GM19463 (cell line): Measurements from ENCODE around the gene G2E3.
A peak's percentile ranks its signal among the peaks of the same experiment; 100 is the strongest.
"Not testable (repeated sequence)": the region's sequence is repeated elsewhere in the genome, so short reads cannot be mapped to it uniquely, and the experiment has no call there.

Experiments used
- ATAC-seq: cut with Tn5 transposase; IDR thresholded peaks from one replicate; pipeline ENCODE4 v1.9.1; 2021; ENCODE audit warnings: mild to moderate bottlenecking, moderate library complexity; ENCODE audit not compliant: unreplicated experiment

G2E3 gene

GRCh38 chr14:30600922-30601918 is 42.3 kb downstream of the G2E3 start:
- no peak for ATAC-seq

- no peak for ATAC-seq
Observed at GRCh38 chr14:30603402-30603801, 44.4 kb downstream of the G2E3 start.

GRCh38 chr14:30604696-30605095 is 45.7 kb downstream of the G2E3 start:
- ATAC-seq = not testable (repeated sequence)

GRCh38 chr14:30607156-30607780 is 48.3 kb downstream of the G2E3 start:
- ATAC-seq = no peak

- ATAC-seq = no peak
Observed at GRCh38 chr14:30608533-30609006, 49.6 kb downstream of the G2E3 start.

- ATAC-seq = no peak
Observed at GRCh38 chr14:30610787-30611343, 51.9 kb downstream of the G2E3 start.

- no peak for ATAC-seq
Observed at GRCh38 chr14:30614155-30614554, 55.2 kb downstream of the G2E3 start.

- peak; percentile 32 for ATAC-seq
Observed at GRCh38 chr14:30620178-30620577, 61.2 kb downstream of the G2E3 start.

GRCh38 chr14:30621354-30621939 is 62.5 kb downstream of the G2E3 start:
- ATAC-seq = peak; percentile 3

- peak; percentile 91 for ATAC-seq
Observed at GRCh38 chr14:30621940-30622830, 63.2 kb downstream of the G2E3 start, which contains the start of gene SCFD1. Gene SCFD1 (plus strand): TSS chr14:30622319. CDS start chr14:30622339, 20 bp downstream.

- no peak for ATAC-seq
Observed at GRCh38 chr14:30623412-30624131, 64.6 kb downstream of the G2E3 start.

GRCh38 chr14:30624132-30624423 is 65.1 kb downstream of the G2E3 start:
- ATAC-seq = no peak

- ATAC-seq = no peak
Observed at GRCh38 chr14:30625533-30625932, 66.6 kb downstream of the G2E3 start.

GRCh38 chr14:30629432-30629831 is 70.5 kb downstream of the G2E3 start:
- ATAC-seq = not testable (repeated sequence)

- ATAC-seq = no peak
Observed at GRCh38 chr14:30630248-30630647, 71.3 kb downstream of the G2E3 start.

GRCh38 chr14:30632730-30633129 is 73.8 kb downstream of the G2E3 start:
- no peak for ATAC-seq

- no peak for ATAC-seq
Observed at GRCh38 chr14:30638926-30639325, 80.0 kb downstream of the G2E3 start.

- ATAC-seq = no peak
Observed at GRCh38 chr14:30641207-30641606, 82.2 kb downstream of the G2E3 start.

GRCh38 chr14:30644462-30644861 is 85.5 kb downstream of the G2E3 start:
- not testable (repeated sequence) for ATAC-seq

- ATAC-seq = no peak
Observed at GRCh38 chr14:30645600-30645999, 86.6 kb downstream of the G2E3 start.
